Measurements from ENCODE around the gene TXNDC2.
"Not testable (repeated sequence)": the region's sequence is repeated elsewhere in the genome, so short reads cannot be mapped to it uniquely, and the experiment has no call there.

DNA sequence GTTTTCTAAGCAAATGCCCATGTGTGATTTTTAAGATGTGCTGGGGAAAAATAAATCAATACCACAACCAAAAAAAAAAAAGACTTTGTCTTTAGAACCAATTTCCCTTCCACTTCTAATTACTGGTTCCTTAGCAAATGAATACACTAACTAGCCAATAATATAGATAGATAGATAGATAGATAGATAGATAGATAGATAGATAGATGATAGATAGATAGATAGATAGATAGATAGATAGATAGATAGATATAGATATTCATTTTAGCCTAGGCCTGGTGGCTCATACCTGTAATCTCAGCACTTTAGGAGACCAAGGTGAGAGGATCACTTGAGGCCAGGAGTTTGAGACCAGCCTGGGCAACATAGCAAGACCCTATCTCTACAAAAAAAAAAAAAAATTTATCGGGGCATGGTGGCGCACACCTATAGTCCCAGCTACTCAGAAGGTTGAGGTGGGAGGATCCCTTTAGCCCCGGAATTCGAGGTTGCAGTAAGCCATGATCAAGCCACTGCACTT lies 28.2 kb upstream of the TXNDC2 start:
- not testable (repeated sequence) for TF ChIP-seq STAT3, POLR2A (IDR thresholded peaks at IDR 0.05; ENCODE audit: low read depth, low read length)
